Measurements from ENCODE around the gene HUNK. TPM values are rescaled to one million over a fixed set of nuclear protein-coding genes. Genes with fewer than 3 reads are reported as not detected.
A peak's percentile ranks its signal among the peaks of the same experiment; 100 is the strongest.

The HUNK gene
- total RNA-seq, 1 donor from 2014 or later = 41.9 TPM

- no peaks in the 10 kb centered on the region for H3K27me3 Mint-ChIP-seq
- H3K9me3 Mint-ChIP-seq (ENCODE audit: low read depth) = peaks cover 2% of the 10 kb centered on the region
- H3K4me3 Mint-ChIP-seq (ENCODE audit: low read depth) = no peak overlapping the region
- peaks cover 74% of the 10 kb centered on the region for H3K4me1 Mint-ChIP-seq (ENCODE audit: low read depth)
- TF ChIP-seq, protein P1, sequence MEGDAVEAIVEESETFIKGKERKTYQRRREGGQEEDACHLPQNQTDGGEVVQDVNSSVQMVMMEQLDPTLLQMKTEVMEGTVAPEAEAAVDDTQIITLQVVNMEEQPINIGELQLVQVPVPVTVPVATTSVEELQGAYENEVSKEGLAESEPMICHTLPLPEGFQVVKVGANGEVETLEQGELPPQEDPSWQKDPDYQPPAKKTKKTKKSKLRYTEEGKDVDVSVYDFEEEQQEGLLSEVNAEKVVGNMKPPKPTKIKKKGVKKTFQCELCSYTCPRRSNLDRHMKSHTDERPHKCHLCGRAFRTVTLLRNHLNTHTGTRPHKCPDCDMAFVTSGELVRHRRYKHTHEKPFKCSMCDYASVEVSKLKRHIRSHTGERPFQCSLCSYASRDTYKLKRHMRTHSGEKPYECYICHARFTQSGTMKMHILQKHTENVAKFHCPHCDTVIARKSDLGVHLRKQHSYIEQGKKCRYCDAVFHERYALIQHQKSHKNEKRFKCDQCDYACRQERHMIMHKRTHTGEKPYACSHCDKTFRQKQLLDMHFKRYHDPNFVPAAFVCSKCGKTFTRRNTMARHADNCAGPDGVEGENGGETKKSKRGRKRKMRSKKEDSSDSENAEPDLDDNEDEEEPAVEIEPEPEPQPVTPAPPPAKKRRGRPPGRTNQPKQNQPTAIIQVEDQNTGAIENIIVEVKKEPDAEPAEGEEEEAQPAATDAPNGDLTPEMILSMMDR (IDR thresholded peaks at IDR 0.05; ENCODE audit: unreplicated experiment) = no peak
- no peak for DNase-seq (ENCODE audit: low spot score, unreplicated experiment)
- H3K36me3 Mint-ChIP-seq (ENCODE audit: insufficient read depth) = peaks cover 4% of the 10 kb centered on the region
- no peak overlapping the region for H3K27ac Mint-ChIP-seq
These were observed 29.6 kb downstream of the HUNK start for GRCh38 chr21:31902438-31902837.

- DNase-seq (ENCODE audit: low spot score, unreplicated experiment) = no peak
- H3K4me1 Mint-ChIP-seq (ENCODE audit: low read depth) = peaks cover 77% of the 10 kb centered on the region
- TF ChIP-seq, protein P1 (IDR thresholded peaks at IDR 0.05; ENCODE audit: unreplicated experiment) = no peak
- peaks cover 3% of the 10 kb centered on the region for H3K9me3 Mint-ChIP-seq (ENCODE audit: low read depth)
- no peaks in the 10 kb centered on the region for H3K27me3 Mint-ChIP-seq
- H3K27ac Mint-ChIP-seq = no peak overlapping the region
- H3K36me3 Mint-ChIP-seq (ENCODE audit: insufficient read depth) = peaks cover 4% of the 10 kb centered on the region
- H3K4me3 Mint-ChIP-seq (ENCODE audit: low read depth) = no peak overlapping the region
These were observed 31.1 kb downstream of the HUNK start for GRCh38 chr21:31903896-31904295.

GRCh38 chr21:31905503-31906451 is 33.0 kb downstream of the HUNK start:
- Mint-ChIP-seq H3K9me3 (ENCODE audit: low read depth) (peaks cover 3% of the 10 kb centered on the region), H3K4me3 (ENCODE audit: low read depth) (peak overlapping the region; percentile 9), H3K4me1 (ENCODE audit: low read depth) (peaks cover 74% of the 10 kb centered on the region), H3K36me3 (ENCODE audit: insufficient read depth) (peaks cover 6% of the 10 kb centered on the region), H3K27me3 (no peaks in the 10 kb centered on the region), H3K27ac (peak overlapping the region; percentile 22)
- TF ChIP-seq, protein P1 (IDR thresholded peaks at IDR 0.05; ENCODE audit: unreplicated experiment) = no peak
- no peak for DNase-seq (ENCODE audit: low spot score, unreplicated experiment)

- Mint-ChIP-seq H3K9me3 (ENCODE audit: low read depth) (peaks cover 3% of the 10 kb centered on the region), H3K36me3 (ENCODE audit: insufficient read depth) (peaks cover 9% of the 10 kb centered on the region), H3K27me3 (no peaks in the 10 kb centered on the region), H3K27ac (peak overlapping the region; percentile 94), H3K4me3 (ENCODE audit: low read depth) (peak overlapping the region; percentile 50), H3K4me1 (ENCODE audit: low read depth) (peaks cover 71% of the 10 kb centered on the region)
- DNase-seq (ENCODE audit: low spot score, unreplicated experiment) = no peak
- TF ChIP-seq, protein P1 (IDR thresholded peaks at IDR 0.05; ENCODE audit: unreplicated experiment) = no peak
These were observed 35.5 kb downstream of the HUNK start for GRCh38 chr21:31908106-31909031.

Measured in progenitor cell of endocrine pancreas (in vitro differentiated cells).